HUES48 (cell line): ENCODE results near the gene MEOX1.
"Not testable (repeated sequence)": the region's sequence is repeated elsewhere in the genome, so short reads cannot be mapped to it uniquely, and the experiment has no call there.

Source experiments
- H3K27ac ChIP-seq: one replicate; pipeline ENCODE4 v1.7.0; 2013; ENCODE audit warnings: low read depth, low read length, inconsistent platforms
- H3K27me3 ChIP-seq: 2 replicates; pipeline ENCODE4 v1.6.1; 2013; ENCODE audit warnings: mild to moderate bottlenecking, low read length; ENCODE audit not compliant: control insufficient read depth, insufficient read depth
- H3K36me3 ChIP-seq: 2 replicates; pipeline ENCODE4 v1.6.1; 2013; ENCODE audit warnings: low read length; ENCODE audit not compliant: control insufficient read depth, insufficient read depth
- H3K4me1 ChIP-seq: 2 replicates; pipeline ENCODE4 v1.6.1; 2013; ENCODE audit warnings: mild to moderate bottlenecking, low read length; ENCODE audit not compliant: control insufficient read depth, insufficient read depth
- H3K4me3 ChIP-seq: 2 replicates; pipeline ENCODE4 v1.5.1; 2013; ENCODE audit warnings: mild to moderate bottlenecking, low read depth, low read length
- H3K9ac ChIP-seq: 2 replicates; pipeline ENCODE4 v1.6.1; 2013; ENCODE audit warnings: mild to moderate bottlenecking, low read depth, low read length, moderate library complexity
- H3K9me3 ChIP-seq: 2 replicates; pipeline ENCODE4 v1.6.1; 2013; ENCODE audit warnings: low read length; ENCODE audit not compliant: control insufficient read depth, insufficient read depth

The MEOX1 gene

GRCh38 chr17:43603321-43603720, 58.4 kb downstream of the MEOX1 start:
- no peak overlapping the region for H3K27ac ChIP-seq
- H3K9me3 ChIP-seq, result no peaks in the 10 kb centered on the region
- H3K27me3 ChIP-seq, result no peaks in the 10 kb centered on the region
- H3K4me3 ChIP-seq, result no peak overlapping the region
- no peaks in the 10 kb centered on the region; the same call in 1 of the 2 replicates for H3K4me1 ChIP-seq
- no peak overlapping the region for H3K9ac ChIP-seq
- H3K36me3 ChIP-seq, result no peaks in the 10 kb centered on the region

GRCh38 chr17:43602556-43602955, 59.2 kb downstream of the MEOX1 start:
- H3K9me3 ChIP-seq, H3K4me1 ChIP-seq, H3K27me3 ChIP-seq, H3K4me3 ChIP-seq, H3K36me3 ChIP-seq, H3K9ac ChIP-seq, H3K27ac ChIP-seq: not testable (repeated sequence)

- Histone ChIP-seq H3K4me1 (peaks cover 3% of the 10 kb centered on the region; the same call in 1 of the 2 replicates), H3K4me3 (no peak overlapping the region), H3K9me3 (no peaks in the 10 kb centered on the region), H3K27ac (no peak overlapping the region), H3K27me3 (no peaks in the 10 kb centered on the region), H3K36me3 (no peaks in the 10 kb centered on the region), H3K9ac (no peak overlapping the region)
Measured at GRCh38 chr17:43601280-43602039, 60.3 kb downstream of the MEOX1 start.

GRCh38 chr17:43599835-43600234, 61.9 kb downstream of the MEOX1 start:
- Histone ChIP-seq H3K4me3 (no peak overlapping the region), H3K4me1 (peaks cover 3% of the 10 kb centered on the region; the same call in 1 of the 2 replicates), H3K27me3 (no peaks in the 10 kb centered on the region), H3K27ac (no peak overlapping the region), H3K9me3 (no peaks in the 10 kb centered on the region), H3K36me3 (no peaks in the 10 kb centered on the region), H3K9ac (no peak overlapping the region)

GRCh38 chr17:43599046-43599395, 62.7 kb downstream of the MEOX1 start:
- Histone ChIP-seq H3K4me3 (no peak overlapping the region), H3K9ac (no peak overlapping the region), H3K4me1 (peaks cover 3% of the 10 kb centered on the region; the same call in 1 of the 2 replicates), H3K27ac (no peak overlapping the region), H3K9me3 (no peaks in the 10 kb centered on the region), H3K27me3 (no peaks in the 10 kb centered on the region), H3K36me3 (no peaks in the 10 kb centered on the region)

GRCh38 chr17:43598357-43599045, 63.2 kb downstream of the MEOX1 start:
- Histone ChIP-seq H3K4me1 (peaks cover 3% of the 10 kb centered on the region; the same call in 1 of the 2 replicates), H3K27me3 (no peaks in the 10 kb centered on the region), H3K36me3 (no peaks in the 10 kb centered on the region), H3K9ac (no peak overlapping the region), H3K4me3 (no peak overlapping the region), H3K9me3 (no peaks in the 10 kb centered on the region), H3K27ac (no peak overlapping the region)

- H3K36me3 ChIP-seq, result no peaks in the 10 kb centered on the region
- H3K4me3 ChIP-seq, result no peak overlapping the region
- no peak overlapping the region for H3K9ac ChIP-seq
- H3K27me3 ChIP-seq, result no peaks in the 10 kb centered on the region
- H3K4me1 ChIP-seq, result peaks cover 3% of the 10 kb centered on the region; the same call in 1 of the 2 replicates
- no peaks in the 10 kb centered on the region for H3K9me3 ChIP-seq
- H3K27ac ChIP-seq, result no peak overlapping the region
Measured at GRCh38 chr17:43597624-43598356, 63.9 kb downstream of the MEOX1 start.

GRCh38 chr17:43595466-43595865, 66.3 kb downstream of the MEOX1 start:
- H3K27me3 ChIP-seq, result no peaks in the 10 kb centered on the region

GRCh38 chr17:43591779-43592562, 69.8 kb downstream of the MEOX1 start:
- peaks cover 16% of the 10 kb centered on the region for H3K4me1 ChIP-seq
- no peaks in the 10 kb centered on the region for H3K27me3 ChIP-seq
- no peak overlapping the region for H3K4me3 ChIP-seq
- no peak overlapping the region; the same call in 1 of the 2 replicates for H3K9ac ChIP-seq
- H3K9me3 ChIP-seq, result no peaks in the 10 kb centered on the region
- peak overlapping the region; percentile 42 for H3K27ac ChIP-seq
- no peaks in the 10 kb centered on the region for H3K36me3 ChIP-seq

More at GRCh38 chr17:43595466-43595865, 66.3 kb downstream of the MEOX1 start:
- H3K27ac ChIP-seq, result no peak overlapping the region
- H3K9ac ChIP-seq, result no peak overlapping the region
- H3K4me1 ChIP-seq, result peaks cover 19% of the 10 kb centered on the region
- H3K4me3 ChIP-seq, result no peak overlapping the region
- H3K36me3 ChIP-seq, result no peaks in the 10 kb centered on the region
- H3K9me3 ChIP-seq, result no peaks in the 10 kb centered on the region

GRCh38 chr17:43591001-43591400, 70.7 kb downstream of the MEOX1 start:
- Histone ChIP-seq H3K27ac (no peak overlapping the region), H3K9ac (no peak overlapping the region), H3K27me3 (no peaks in the 10 kb centered on the region), H3K9me3 (no peaks in the 10 kb centered on the region), H3K36me3 (no peaks in the 10 kb centered on the region), H3K4me3 (no peak overlapping the region), H3K4me1 (peaks cover 16% of the 10 kb centered on the region)
